NK-92 (cell line): Measurements from ENCODE around the gene CDH20.

Experiments
- DNase-seq: peaks from one replicate; lab custom pipeline; 2025; ENCODE audit not compliant: unreplicated experiment; lab: John Stamatoyannopoulos, UW

Gene CDH20

GRCh38 chr18:61333271-61333745 lies at the start of gene CDH20:
TSS of gene CDH20 (plus strand) at chr18:61333430.
- DNase-seq, result no peak

GRCh38 chr18:61284039-61284438 lies 49.2 kb upstream of the CDH20 start:
- no peak for DNase-seq

GRCh38 chr18:61285777-61286176 lies 47.5 kb upstream of the CDH20 start:
- DNase-seq, result no peak

- no peak for DNase-seq
These were observed 46.4 kb upstream of the CDH20 start for GRCh38 chr18:61286867-61287266.

- no peak for DNase-seq
These were observed 42.6 kb upstream of the CDH20 start for GRCh38 chr18:61290616-61291015.

- no peak for DNase-seq
These were observed 40.8 kb upstream of the CDH20 start for GRCh38 chr18:61292280-61293035.

GRCh38 chr18:61295153-61295552 lies 38.1 kb upstream of the CDH20 start:
- DNase-seq, result no peak

DNA sequence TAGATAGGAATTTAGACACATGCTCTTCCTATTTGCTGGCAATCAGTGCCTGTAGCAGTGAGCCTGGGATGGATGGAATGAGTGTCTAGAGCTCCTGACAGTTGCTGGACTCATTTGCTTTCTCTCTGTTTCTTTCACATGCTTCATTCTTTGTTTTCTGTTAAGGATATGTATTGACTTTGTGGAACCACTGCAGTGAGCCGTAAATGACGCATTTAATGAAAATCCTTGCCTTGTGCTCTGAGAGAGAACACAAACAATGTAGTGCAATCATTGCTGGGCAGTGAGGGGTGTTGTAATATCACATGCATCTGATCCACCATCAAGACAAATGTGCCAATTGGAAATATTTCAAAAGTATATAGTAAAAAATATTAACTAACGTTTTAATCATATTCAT lies 25.2 kb upstream of the CDH20 start:
- DNase-seq, result no peak

DNA sequence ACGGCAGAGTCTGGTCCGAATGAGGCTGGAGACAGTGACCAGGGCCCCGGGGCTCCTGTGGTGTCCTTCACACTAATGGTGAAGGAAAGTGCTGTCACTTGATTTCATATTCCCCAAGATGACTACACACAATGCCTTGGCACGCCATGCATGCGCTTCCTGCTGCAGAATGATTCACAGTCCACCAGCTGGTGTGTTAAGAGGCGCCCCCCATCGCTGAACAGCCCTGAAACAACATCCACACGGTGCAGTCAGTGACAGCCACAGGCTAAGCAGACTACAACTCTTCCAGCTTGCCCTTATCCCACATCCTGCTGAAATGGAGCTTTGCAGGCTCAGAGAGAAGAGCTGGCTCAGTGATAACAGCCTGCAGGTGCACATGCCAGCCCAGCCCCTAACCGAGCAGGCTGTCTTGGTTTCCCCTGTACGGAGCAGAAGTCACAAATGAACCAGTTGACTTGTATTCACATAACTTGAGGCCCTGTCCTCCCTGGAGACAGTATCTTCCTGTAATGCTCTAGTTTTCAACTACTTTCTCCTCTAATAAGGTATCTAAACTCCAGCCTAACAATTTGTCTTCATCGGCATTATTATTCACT lies 24.3 kb upstream of the CDH20 start:
- DNase-seq, result no peak

DNA sequence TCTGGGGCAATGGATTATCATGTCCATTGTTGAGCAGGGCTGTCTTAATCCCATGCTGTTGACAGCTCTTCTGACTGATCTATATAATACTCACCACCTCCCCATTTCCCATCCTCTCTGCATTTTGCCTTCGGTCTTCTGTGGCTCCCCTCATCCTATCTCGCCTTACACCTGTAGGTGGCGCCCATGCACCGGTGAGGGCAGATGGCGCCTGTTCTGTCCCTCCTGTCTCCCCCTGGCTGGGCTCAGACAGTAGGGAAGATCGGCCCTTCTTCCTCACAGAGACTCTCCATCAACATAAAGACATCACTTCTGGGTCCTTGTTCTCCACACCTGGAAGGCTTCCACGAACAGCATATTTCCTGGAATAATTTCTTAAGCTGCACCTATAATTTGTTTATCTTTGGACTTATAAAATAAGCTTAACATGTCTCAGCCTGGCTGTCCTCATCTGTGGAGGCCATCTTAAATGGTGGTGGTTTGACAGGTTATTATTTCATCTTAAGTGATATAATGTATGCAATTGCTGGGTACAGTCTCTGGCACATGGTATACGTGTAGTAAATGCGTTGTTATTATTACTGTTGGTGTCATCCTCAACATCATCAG lies 10.9 kb upstream of the CDH20 start:
- no peak for DNase-seq

- no peak for DNase-seq
These were observed 9.3 kb upstream of the CDH20 start for GRCh38 chr18:61323951-61324350.

- no peak for DNase-seq
These were observed 6.8 kb upstream of the CDH20 start for GRCh38 chr18:61326407-61326806.

- no peak for DNase-seq
These were observed 3.8 kb upstream of the CDH20 start for GRCh38 chr18:61329398-61329797.

DNA sequence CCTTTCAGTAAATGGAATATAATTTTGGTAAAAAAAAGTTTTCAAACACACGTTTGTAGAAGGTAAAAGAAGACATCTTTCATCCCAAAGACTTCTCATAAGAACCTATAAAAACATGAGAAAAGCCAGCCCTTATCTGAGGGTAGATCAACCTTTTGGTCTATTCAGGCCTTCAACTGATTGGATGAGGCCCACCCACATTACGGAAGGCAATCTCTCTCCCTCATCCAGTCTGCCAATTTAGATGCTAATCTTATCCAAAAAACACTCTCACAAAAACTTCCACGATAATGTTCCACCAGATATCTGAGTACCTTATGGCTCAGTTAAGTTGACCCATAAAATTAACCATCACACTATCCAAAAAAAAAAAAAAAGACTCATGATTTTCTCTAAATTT lies 2.2 kb upstream of the CDH20 start:
- DNase-seq, result no peak

DNA sequence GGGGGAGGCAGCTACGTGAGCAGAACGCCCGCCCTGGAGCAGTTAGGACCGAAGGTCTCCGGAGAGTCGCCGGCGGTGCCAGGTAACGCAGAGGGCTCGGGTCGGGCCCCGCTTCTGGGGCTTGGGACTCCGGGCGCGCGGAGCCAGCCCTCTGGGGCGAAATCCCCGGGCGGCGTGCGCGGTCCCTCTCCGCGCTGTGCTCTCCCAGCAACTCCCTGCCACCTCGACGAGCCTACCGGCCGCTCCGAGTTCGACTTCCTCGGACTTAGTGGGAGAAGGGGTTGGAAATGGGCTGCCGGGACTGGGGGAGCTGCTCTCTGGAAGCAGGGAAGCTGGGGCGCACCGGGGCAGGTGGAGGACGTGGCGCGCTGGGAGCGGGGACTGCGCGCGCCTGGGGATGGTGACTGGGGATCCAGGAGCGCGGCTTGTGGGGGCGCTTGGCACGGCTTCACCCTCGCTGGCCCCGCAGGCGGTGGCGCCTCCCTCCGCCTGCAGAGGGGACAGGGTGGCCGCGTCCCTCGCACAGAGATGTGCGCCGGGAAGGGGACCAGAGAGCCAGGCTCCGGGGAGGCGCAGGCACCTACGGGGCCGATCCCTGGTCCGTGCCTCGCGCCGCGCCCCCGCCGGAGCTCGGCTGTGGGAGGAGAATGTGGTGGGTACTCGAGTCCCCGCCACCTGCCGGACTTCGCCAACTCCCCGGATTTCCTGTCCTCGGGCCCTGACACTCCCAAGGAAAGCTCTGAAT lies 688 bp downstream of the CDH20 start:
- no peak for DNase-seq

DNA sequence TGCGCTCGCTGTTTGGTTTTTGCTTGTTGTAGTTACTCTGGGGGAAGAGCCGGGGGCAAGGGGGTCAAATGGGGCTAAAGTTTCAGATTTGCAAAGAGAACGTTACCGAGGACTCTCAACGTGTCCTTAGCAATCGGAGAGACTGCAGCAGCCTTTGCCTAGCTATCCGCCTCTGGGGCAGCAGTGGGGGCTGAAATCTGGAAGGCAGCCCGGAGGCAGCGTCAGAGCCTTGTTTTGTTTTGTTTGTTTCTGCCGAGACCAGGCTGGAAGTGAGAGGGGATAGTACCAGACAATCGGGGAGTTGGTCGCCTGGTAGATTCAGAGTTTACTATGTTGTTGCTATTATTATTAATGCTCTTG lies 1.2 kb downstream of the CDH20 start:
- no peak for DNase-seq

- DNase-seq, result no peak
These were observed 1.9 kb downstream of the CDH20 start for GRCh38 chr18:61334951-61335683.

DNA sequence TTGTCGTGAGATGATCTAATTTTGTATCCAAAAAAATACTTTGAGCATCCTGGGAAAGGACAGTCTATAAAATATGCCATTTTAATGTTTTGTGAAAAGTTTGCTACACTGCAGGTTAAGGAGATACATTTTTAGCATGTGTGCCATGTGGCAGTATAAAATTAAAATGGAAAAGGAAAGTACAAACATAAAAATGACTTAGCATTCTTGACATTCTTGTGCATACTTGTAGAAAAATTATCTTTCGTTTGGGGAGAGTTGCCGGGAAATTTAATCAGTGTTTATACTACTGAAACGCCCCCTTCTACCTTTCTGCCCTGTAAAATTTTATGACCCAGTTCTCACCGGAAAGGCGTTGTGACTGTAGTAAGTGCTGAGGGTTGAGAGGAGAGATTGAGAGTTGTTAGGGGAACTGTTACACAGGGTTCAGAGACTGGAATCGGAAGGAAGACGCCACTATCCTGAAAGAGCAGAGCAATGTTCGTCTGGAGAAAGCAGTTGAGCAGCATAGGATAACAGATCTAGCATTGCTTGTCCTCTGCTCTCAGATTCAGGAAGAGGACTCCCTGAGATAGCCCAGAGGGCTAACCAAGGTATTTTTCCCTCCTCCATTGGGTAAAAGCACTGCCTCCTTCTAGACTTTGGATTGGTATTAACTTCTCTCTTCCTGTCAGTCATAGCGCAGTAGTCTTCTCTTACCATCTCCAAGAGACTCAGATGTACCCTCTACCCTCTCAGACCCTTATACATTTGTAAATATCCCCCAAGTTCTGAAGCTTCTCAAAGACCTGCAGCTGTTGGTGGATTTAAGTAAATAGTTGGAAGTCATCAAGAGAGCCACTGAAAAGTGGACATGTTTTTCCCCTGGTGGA lies 2.7 kb downstream of the CDH20 start:
- no peak for DNase-seq

GRCh38 chr18:61336766-61337165 lies 3.5 kb downstream of the CDH20 start:
- DNase-seq, result no peak

DNA sequence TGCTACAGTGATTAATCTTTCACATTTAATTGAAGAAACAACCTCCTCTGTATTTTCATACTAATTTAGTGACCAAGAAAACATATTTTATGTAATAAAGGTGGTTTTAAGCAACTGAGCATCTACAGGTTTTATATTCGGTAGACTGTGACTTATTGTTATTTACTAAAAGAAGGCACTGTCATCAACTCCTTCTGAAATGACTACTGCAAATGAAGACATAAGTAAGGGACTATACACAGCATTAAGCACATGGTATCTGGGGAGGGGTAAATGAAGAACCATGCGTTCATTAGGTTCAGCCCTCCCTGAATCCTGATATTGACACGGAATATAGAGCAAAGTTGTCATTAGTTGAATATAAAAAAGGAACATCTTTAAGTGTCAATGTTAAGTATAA lies 4.3 kb downstream of the CDH20 start:
- DNase-seq, result no peak
